MM.1S (cell line): ENCODE results near the gene SYNGR2.

Experiments
- EZH2 ChIP-seq: fragments of 300-600 bp; sonication (generic); optimal IDR thresholded peaks from 2 replicates; pipeline ENCODE3; 2017; ENCODE audit warnings: low read depth, mild to moderate bottlenecking, antibody characterized with exemption, low read length, mixed read lengths
- TF ChIP-seq, protein P1 (sequence below): fragments of 300-600 bp; sonication (generic); IDR thresholded peaks from 2 replicates; pipeline ENCODE4 v1.5.1; 2016; ENCODE audit warnings: antibody characterized with exemption, low read length, mixed read lengths

DNA sequence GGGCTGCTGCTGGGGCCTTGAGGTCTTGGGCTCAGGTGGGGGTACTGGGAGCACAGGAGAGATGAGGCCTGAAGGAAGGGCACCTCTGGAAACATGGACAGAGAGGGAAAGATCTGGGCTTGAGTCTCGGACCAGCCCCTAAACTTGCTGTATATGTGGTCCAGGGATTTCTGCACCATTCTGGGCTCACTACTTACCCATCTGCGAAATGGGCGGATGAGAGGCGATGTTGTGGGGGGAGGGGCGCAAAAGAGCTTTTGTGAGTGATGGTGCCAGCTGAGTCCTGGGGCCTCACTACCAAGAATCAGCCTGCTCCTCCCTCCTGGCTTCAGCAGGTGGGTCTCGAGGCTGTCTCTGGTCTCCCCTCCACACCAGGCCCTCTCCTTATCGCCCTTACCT is 21.9 kb upstream of the SYNGR2 start:
- TF ChIP-seq, protein P1, sequence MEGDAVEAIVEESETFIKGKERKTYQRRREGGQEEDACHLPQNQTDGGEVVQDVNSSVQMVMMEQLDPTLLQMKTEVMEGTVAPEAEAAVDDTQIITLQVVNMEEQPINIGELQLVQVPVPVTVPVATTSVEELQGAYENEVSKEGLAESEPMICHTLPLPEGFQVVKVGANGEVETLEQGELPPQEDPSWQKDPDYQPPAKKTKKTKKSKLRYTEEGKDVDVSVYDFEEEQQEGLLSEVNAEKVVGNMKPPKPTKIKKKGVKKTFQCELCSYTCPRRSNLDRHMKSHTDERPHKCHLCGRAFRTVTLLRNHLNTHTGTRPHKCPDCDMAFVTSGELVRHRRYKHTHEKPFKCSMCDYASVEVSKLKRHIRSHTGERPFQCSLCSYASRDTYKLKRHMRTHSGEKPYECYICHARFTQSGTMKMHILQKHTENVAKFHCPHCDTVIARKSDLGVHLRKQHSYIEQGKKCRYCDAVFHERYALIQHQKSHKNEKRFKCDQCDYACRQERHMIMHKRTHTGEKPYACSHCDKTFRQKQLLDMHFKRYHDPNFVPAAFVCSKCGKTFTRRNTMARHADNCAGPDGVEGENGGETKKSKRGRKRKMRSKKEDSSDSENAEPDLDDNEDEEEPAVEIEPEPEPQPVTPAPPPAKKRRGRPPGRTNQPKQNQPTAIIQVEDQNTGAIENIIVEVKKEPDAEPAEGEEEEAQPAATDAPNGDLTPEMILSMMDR: no peak
- no peak for TF ChIP-seq EZH2
